WTC11 (cell line): Measurements from ENCODE around the gene PHAF1. TPM values are rescaled to one million over a fixed set of nuclear protein-coding genes. Genes with fewer than 3 reads are reported as not detected.

ENCODE experiments used
- ATAC-seq: fragments of 200-7000 bp; cut with Tn5 transposase; 2 replicates; pipeline ENCODE4 v1.10.0; 2021; ENCODE audit warnings: mild to moderate bottlenecking, moderate library complexity
- CTCF ChIA-PET: fragments of 300-600 bp; sonication (Branson Sonifier 250); formaldehyde crosslinking; loops from one replicate; lab custom pipeline; 2021; ENCODE audit warnings: antibody characterized with exemption; lab: Charles Lee
- POLR2A ChIA-PET: fragments of 350-600 bp; sonication (Branson Sonifier 250); formaldehyde crosslinking; loops from one replicate; lab custom pipeline; 2021; ENCODE audit warnings: antibody characterized with exemption; lab: Charles Lee
- DNase-seq: peaks from one replicate; pipeline ENCODE4 v3.0.0; 2021; ENCODE audit warnings: low spot score
- H3K27ac Mint-ChIP-seq: 2 replicates; pipeline ENCODE4 v1.8.0; 2021; ENCODE audit warnings: mixed read lengths
- H3K27me3 Mint-ChIP-seq: 2 replicates; pipeline ENCODE4 v1.8.0; 2021; ENCODE audit warnings: low read depth, mild to moderate bottlenecking, moderate library complexity, mixed read lengths
- H3K36me3 Mint-ChIP-seq: 2 replicates; pipeline ENCODE4 v1.8.0; 2021; ENCODE audit warnings: mixed read lengths
- H3K4me1 Mint-ChIP-seq: 2 replicates; pipeline ENCODE4 v1.8.0; 2022; ENCODE audit warnings: mixed read lengths
- H3K4me3 Mint-ChIP-seq: 2 replicates; pipeline ENCODE4 v1.8.0; 2021; ENCODE audit warnings: mild to moderate bottlenecking, moderate library complexity, mixed read lengths
- H3K9me3 Mint-ChIP-seq: 2 replicates; pipeline ENCODE4 v1.8.0; 2021; ENCODE audit warnings: mixed read lengths
- ATF1 ChIP-seq: sonication (generic); formaldehyde crosslinking; IDR thresholded peaks from 2 replicates; pipeline ENCODE4 v1.8.1; 2023; ENCODE audit warnings: mild to moderate bottlenecking, moderate library complexity, missing genetic modification reagents
- ELF4 ChIP-seq: sonication (generic); formaldehyde crosslinking; IDR thresholded peaks from 2 replicates; pipeline ENCODE4 v1.8.1; 2022; ENCODE audit warnings: low read depth, mild to moderate bottlenecking, moderate library complexity, missing genetic modification reagents
- FOXK1 ChIP-seq: sonication (generic); formaldehyde crosslinking; IDR thresholded peaks from 2 replicates; pipeline ENCODE4 v1.8.0; 2022; ENCODE audit warnings: mild to moderate bottlenecking, moderate library complexity, missing genetic modification reagents
- FOXP1 ChIP-seq: sonication (generic); formaldehyde crosslinking; IDR thresholded peaks from 2 replicates; pipeline ENCODE4 v1.8.0; 2022; ENCODE audit warnings: missing genetic modification reagents, mild to moderate bottlenecking, moderate library complexity, borderline replicate concordance
- HMGA2 ChIP-seq: fragments of 250-450 bp; sonication (Bioruptor Pico); IDR thresholded peaks from 2 replicates; pipeline ENCODE4 v1.4.0; 2021; ENCODE audit warnings: mild to moderate bottlenecking, moderate library complexity
- KAT7 ChIP-seq: sonication (generic); formaldehyde crosslinking; IDR thresholded peaks from 2 replicates; pipeline ENCODE4 v1.8.1; 2023; ENCODE audit warnings: missing genetic modification reagents, mild to moderate bottlenecking, borderline replicate concordance
- MYBL2 ChIP-seq: sonication (generic); formaldehyde crosslinking; IDR thresholded peaks from 2 replicates; pipeline ENCODE4 v1.8.1; 2023; ENCODE audit warnings: mild to moderate bottlenecking, moderate library complexity, missing genetic modification reagents
- NFE2L1 ChIP-seq: sonication (generic); formaldehyde crosslinking; IDR thresholded peaks from 2 replicates; pipeline ENCODE4 v1.8.1; 2023; ENCODE audit warnings: missing genetic modification reagents
- ZNF121 ChIP-seq: sonication (generic); formaldehyde crosslinking; IDR thresholded peaks from 2 replicates; pipeline ENCODE4 v1.8.0; 2023; ENCODE audit warnings: missing genetic modification reagents
- ZNF671 ChIP-seq: fragments of 250-450 bp; sonication (Bioruptor Pico); IDR thresholded peaks from 2 replicates; pipeline ENCODE4 v1.8.0; 2021; ENCODE audit warnings: mild to moderate bottlenecking
- total RNA-seq: library from RNA; stranded (reverse); gene quantifications from 3 replicates; pipeline ENCODE4 v1.2.3, GENCODE V29; 2021
- TF ChIP-seq, protein P1 (sequence below): sonication (generic); formaldehyde crosslinking; IDR thresholded peaks from 2 replicates; pipeline ENCODE4 v1.8.0; 2023; ENCODE audit warnings: missing genetic modification reagents
- TF ChIP-seq, protein P2 (sequence below): sonication (generic); formaldehyde crosslinking; IDR thresholded peaks from 2 replicates; pipeline ENCODE4 v1.8.1; 2023; ENCODE audit warnings: mild to moderate bottlenecking, missing genetic modification reagents, moderate library complexity
- TF ChIP-seq, protein P3 (sequence below): fragments of 250-450 bp; sonication (Bioruptor Pico); IDR thresholded peaks from 2 replicates; pipeline ENCODE4 v1.8.0; 2021; ENCODE audit warnings: mild to moderate bottlenecking
- TF ChIP-seq, protein P4 (sequence below): sonication (generic); formaldehyde crosslinking; conservative IDR thresholded peaks from 2 replicates; pipeline ENCODE4 v1.8.1; 2023; ENCODE audit warnings: mild to moderate bottlenecking, low read depth, missing genetic modification reagents, moderate library complexity
- TF ChIP-seq, protein P5 (sequence below): sonication (generic); formaldehyde crosslinking; conservative IDR thresholded peaks from 2 replicates; pipeline ENCODE4 v1.8.1; 2022; ENCODE audit warnings: mild to moderate bottlenecking, missing genetic modification reagents
- TF ChIP-seq, protein P6 (sequence below): sonication (generic); formaldehyde crosslinking; IDR thresholded peaks from 2 replicates; pipeline ENCODE4 v1.8.0; 2022; ENCODE audit warnings: mild to moderate bottlenecking, missing genetic modification reagents
- TF ChIP-seq, protein P7 (sequence below): fragments of 250-450 bp; sonication (Bioruptor Pico); IDR thresholded peaks from 2 replicates; pipeline ENCODE4 v1.9.0; 2021; ENCODE audit warnings: mild to moderate bottlenecking, borderline replicate concordance

The PHAF1 gene
- total RNA-seq, 1 experiment from 2014 or later = 18.8 TPM

DNA sequence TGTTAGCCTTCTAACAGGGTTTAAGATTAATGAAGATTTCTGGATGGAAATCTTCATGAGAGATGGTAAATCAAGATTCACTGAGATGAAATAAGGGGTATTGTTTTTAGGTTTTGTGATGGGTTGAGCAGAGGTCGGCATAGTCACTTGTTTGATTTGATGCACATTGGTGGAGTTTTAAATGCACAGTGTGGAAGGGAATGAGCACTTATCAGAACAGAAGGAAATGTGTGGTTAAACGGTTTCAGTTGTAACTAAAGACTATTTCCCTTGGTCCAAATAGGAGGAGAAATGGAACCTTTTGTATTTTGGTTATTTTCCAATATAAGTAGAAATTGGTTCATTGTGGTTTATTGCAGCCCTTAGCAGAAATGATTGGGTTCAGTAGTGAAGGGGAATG lies 46.7 kb upstream of the PHAF1 start (continued):
- TF ChIP-seq MYBL2 (CRISPR knock-in tag) = no peak
- no peak for TF ChIP-seq NFE2L1 (CRISPR knock-in tag)

DNA sequence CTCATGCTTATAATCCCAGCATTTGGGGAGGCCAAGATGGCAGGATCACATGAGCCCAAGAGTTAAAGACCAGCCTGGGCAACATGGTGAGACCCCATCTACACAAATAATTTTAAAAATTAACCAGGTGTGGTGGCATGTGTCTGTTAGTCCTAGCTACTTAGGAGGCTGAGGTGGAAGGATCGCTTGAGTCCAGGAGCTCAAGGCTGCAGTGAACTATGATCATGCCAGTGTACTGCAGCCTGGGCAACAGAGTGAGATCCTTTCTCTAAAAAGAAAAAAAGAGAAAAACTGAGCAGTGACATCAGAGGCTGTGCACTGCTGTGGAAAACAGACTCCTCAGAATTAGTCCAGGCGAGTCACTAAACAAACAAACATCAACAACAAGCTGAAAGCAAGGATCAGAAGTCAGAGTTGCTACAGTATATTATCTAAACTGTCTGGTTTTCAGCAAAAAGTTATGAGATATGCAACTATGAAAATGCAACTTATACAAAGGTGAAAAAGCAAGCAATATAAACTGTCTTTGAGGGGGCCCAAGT lies 41.5 kb upstream of the PHAF1 start:
- ATAC-seq (no peak), DNase-seq (no peak)
- POLR2A ChIA-PET = no interaction called here
- Mint-ChIP-seq H3K27ac (no peak overlapping the region), H3K9me3 (no peaks in the 10 kb centered on the region), H3K4me1 (no peaks in the 10 kb centered on the region), H3K4me3 (no peak overlapping the region), H3K36me3 (peaks cover 23% of the 10 kb centered on the region), H3K27me3 (no peaks in the 10 kb centered on the region)
- CTCF ChIA-PET = interaction anchor here (1.2 to 1.3 kb wide), 2 partner anchors 87 to 107 kb away, joined by 4 read pairs; partner anchors contain the start of gene CES3
- TF ChIP-seq ZNF121 (no peak), FOXP1 (CRISPR knock-in tag) (no peak), HMGA2 (CRISPR knock-in tag) (no peak)
- TF ChIP-seq, protein P1, sequence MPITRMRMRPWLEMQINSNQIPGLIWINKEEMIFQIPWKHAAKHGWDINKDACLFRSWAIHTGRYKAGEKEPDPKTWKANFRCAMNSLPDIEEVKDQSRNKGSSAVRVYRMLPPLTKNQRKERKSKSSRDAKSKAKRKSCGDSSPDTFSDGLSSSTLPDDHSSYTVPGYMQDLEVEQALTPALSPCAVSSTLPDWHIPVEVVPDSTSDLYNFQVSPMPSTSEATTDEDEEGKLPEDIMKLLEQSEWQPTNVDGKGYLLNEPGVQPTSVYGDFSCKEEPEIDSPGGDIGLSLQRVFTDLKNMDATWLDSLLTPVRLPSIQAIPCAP (CRISPR knock-in tag) = no peak

DNA sequence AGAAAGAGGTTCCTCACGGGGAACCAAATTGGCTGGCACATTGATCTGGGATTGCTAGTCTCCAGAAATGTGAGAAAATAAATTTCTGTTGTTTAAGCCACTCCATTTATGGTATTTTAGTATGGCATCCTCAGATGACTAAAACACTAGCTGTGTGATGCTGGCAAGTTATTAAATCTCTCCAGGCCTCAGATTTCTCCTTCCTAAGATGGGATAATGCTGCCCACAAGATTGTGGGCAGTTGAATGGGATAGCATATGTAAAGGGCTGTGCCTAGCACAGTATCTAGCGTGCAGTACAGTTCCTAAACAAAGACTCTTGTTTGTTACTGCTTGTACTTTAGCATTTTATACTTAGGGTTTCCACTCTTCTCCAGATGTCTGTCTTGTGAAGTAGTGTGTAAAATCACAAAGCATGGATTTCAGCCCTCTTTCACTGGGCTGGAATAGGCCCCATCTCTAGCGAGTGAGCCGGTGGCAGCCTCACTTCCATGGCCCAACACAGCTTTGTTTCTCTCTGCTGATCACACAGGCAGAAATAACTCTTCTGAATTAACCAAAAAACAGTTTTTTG lies 38.2 kb upstream of the PHAF1 start:
- ATAC-seq (no peak), DNase-seq (no peak)
- Mint-ChIP-seq H3K9me3 (no peaks in the 10 kb centered on the region), H3K4me1 (no peaks in the 10 kb centered on the region), H3K27me3 (no peaks in the 10 kb centered on the region), H3K27ac (peak overlapping the region; percentile 68; the same call in 1 of the 2 replicates), H3K4me3 (no peak overlapping the region), H3K36me3 (peaks cover 22% of the 10 kb centered on the region)
- ChIA-PET CTCF (interaction anchor here (1.0 to 1.2 kb wide), 2 partner anchors 33 to 53 kb away, joined by 3 to 4 read pairs; no protein-coding TSS in a partner anchor), POLR2A (no interaction called here)
- TF ChIP-seq, protein P2, sequence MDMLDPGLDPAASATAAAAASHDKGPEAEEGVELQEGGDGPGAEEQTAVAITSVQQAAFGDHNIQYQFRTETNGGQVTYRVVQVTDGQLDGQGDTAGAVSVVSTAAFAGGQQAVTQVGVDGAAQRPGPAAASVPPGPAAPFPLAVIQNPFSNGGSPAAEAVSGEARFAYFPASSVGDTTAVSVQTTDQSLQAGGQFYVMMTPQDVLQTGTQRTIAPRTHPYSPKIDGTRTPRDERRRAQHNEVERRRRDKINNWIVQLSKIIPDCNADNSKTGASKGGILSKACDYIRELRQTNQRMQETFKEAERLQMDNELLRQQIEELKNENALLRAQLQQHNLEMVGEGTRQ (CRISPR knock-in tag) = no peak
- TF ChIP-seq FOXK1 (CRISPR knock-in tag) = no peak
- TF ChIP-seq ATF1 = no peak

DNA sequence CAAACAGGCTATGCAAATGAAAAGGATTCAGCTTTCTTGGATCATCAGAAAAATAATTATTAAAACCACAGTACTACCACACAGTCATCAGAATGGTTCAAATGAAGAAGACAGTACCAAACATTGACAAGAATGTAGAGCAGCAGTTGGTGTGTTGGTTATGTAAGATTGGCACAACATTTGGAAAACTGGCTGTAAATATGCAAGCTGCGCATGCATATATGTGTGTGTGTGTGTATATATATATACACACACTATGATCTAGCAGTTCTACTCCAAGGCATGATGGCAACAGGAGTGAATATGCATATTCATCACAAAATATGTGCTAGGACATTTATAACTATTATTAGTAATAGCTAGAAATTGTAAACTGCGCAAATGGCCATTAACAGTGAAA lies 34.4 kb upstream of the PHAF1 start:
- Mint-ChIP-seq H3K9me3 (no peaks in the 10 kb centered on the region), H3K4me3 (no peak overlapping the region), H3K27me3 (no peaks in the 10 kb centered on the region), H3K36me3 (no peaks in the 10 kb centered on the region), H3K27ac (no peak overlapping the region), H3K4me1 (no peaks in the 10 kb centered on the region)
- no peak for ATAC-seq
- no peak for DNase-seq
- ChIA-PET POLR2A (no interaction called here), CTCF (interaction anchor here (1.1 to 1.4 kb wide), 2 partner anchors 28 to 115 kb away, joined by 4 read pairs; partner anchors contain the start of gene CES3)
- TF ChIP-seq, protein P3, sequence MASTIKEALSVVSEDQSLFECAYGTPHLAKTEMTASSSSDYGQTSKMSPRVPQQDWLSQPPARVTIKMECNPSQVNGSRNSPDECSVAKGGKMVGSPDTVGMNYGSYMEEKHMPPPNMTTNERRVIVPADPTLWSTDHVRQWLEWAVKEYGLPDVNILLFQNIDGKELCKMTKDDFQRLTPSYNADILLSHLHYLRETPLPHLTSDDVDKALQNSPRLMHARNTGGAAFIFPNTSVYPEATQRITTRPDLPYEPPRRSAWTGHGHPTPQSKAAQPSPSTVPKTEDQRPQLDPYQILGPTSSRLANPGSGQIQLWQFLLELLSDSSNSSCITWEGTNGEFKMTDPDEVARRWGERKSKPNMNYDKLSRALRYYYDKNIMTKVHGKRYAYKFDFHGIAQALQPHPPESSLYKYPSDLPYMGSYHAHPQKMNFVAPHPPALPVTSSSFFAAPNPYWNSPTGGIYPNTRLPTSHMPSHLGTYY (CRISPR knock-in tag) = no peak
- TF ChIP-seq ELF4 (no peak), ATF1 (no peak), ZNF671 (CRISPR knock-in tag) (no peak), KAT7 (CRISPR knock-in tag) (no peak), NFE2L1 (CRISPR knock-in tag) (no peak)
- TF ChIP-seq, protein P4, sequence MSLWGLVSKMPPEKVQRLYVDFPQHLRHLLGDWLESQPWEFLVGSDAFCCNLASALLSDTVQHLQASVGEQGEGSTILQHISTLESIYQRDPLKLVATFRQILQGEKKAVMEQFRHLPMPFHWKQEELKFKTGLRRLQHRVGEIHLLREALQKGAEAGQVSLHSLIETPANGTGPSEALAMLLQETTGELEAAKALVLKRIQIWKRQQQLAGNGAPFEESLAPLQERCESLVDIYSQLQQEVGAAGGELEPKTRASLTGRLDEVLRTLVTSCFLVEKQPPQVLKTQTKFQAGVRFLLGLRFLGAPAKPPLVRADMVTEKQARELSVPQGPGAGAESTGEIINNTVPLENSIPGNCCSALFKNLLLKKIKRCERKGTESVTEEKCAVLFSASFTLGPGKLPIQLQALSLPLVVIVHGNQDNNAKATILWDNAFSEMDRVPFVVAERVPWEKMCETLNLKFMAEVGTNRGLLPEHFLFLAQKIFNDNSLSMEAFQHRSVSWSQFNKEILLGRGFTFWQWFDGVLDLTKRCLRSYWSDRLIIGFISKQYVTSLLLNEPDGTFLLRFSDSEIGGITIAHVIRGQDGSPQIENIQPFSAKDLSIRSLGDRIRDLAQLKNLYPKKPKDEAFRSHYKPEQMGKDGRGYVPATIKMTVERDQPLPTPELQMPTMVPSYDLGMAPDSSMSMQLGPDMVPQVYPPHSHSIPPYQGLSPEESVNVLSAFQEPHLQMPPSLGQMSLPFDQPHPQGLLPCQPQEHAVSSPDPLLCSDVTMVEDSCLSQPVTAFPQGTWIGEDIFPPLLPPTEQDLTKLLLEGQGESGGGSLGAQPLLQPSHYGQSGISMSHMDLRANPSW (CRISPR knock-in tag) = no peak
- TF ChIP-seq, protein P5, sequence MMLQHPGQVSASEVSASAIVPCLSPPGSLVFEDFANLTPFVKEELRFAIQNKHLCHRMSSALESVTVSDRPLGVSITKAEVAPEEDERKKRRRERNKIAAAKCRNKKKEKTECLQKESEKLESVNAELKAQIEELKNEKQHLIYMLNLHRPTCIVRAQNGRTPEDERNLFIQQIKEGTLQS = no peak
- TF ChIP-seq, protein P2 (CRISPR knock-in tag) = no peak
- TF ChIP-seq, protein P6, sequence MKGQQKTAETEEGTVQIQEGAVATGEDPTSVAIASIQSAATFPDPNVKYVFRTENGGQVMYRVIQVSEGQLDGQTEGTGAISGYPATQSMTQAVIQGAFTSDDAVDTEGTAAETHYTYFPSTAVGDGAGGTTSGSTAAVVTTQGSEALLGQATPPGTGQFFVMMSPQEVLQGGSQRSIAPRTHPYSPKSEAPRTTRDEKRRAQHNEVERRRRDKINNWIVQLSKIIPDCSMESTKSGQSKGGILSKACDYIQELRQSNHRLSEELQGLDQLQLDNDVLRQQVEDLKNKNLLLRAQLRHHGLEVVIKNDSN = no peak
- TF ChIP-seq, protein P7, sequence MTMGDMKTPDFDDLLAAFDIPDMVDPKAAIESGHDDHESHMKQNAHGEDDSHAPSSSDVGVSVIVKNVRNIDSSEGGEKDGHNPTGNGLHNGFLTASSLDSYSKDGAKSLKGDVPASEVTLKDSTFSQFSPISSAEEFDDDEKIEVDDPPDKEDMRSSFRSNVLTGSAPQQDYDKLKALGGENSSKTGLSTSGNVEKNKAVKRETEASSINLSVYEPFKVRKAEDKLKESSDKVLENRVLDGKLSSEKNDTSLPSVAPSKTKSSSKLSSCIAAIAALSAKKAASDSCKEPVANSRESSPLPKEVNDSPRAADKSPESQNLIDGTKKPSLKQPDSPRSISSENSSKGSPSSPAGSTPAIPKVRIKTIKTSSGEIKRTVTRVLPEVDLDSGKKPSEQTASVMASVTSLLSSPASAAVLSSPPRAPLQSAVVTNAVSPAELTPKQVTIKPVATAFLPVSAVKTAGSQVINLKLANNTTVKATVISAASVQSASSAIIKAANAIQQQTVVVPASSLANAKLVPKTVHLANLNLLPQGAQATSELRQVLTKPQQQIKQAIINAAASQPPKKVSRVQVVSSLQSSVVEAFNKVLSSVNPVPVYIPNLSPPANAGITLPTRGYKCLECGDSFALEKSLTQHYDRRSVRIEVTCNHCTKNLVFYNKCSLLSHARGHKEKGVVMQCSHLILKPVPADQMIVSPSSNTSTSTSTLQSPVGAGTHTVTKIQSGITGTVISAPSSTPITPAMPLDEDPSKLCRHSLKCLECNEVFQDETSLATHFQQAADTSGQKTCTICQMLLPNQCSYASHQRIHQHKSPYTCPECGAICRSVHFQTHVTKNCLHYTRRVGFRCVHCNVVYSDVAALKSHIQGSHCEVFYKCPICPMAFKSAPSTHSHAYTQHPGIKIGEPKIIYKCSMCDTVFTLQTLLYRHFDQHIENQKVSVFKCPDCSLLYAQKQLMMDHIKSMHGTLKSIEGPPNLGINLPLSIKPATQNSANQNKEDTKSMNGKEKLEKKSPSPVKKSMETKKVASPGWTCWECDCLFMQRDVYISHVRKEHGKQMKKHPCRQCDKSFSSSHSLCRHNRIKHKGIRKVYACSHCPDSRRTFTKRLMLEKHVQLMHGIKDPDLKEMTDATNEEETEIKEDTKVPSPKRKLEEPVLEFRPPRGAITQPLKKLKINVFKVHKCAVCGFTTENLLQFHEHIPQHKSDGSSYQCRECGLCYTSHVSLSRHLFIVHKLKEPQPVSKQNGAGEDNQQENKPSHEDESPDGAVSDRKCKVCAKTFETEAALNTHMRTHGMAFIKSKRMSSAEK (CRISPR knock-in tag) = no peak
